ENCODE data around the gene MS4A4A.
"Not testable (repeated sequence)": the region's sequence is repeated elsewhere in the genome, so short reads cannot be mapped to it uniquely, and the experiment has no call there.

Gene MS4A4A

GRCh38 chr11:60301178-60301577 is 20.7 kb downstream of the MS4A4A start:
- no peaks in the 10 kb centered on the region for H3K79me2 ChIP-seq
- H3K36me3 ChIP-seq (ENCODE audit: control insufficient read depth, insufficient read depth, low read length), result no peaks in the 10 kb centered on the region
- no peak for TF ChIP-seq CTCF (IDR thresholded peaks at IDR 0.05)
- H2AFZ ChIP-seq, result no peak overlapping the region
- H3K4me1 ChIP-seq, result no peaks in the 10 kb centered on the region
- no peak overlapping the region for H3K9ac ChIP-seq
- H3K27me3 ChIP-seq (ENCODE audit: control insufficient read depth, insufficient read depth, low read length), result no peaks in the 10 kb centered on the region
- no peak overlapping the region for H3K27ac ChIP-seq
- no peaks in the 10 kb centered on the region for H3K9me3 ChIP-seq (ENCODE audit: control insufficient read depth, low read length)
- H3K4me3 ChIP-seq (ENCODE audit: low read depth, low read length), result no peak overlapping the region
- no peak overlapping the region for H3K4me2 ChIP-seq (ENCODE audit: low read length)

- H3K4me3 ChIP-seq (ENCODE audit: low read depth, low read length); H3K36me3 ChIP-seq (ENCODE audit: control insufficient read depth, insufficient read depth, low read length); H3K27ac ChIP-seq; H3K9me3 ChIP-seq (ENCODE audit: control insufficient read depth, low read length); H2AFZ ChIP-seq; H3K9ac ChIP-seq; H3K79me2 ChIP-seq; H3K4me1 ChIP-seq; H3K27me3 ChIP-seq (ENCODE audit: control insufficient read depth, insufficient read depth, low read length); H3K4me2 ChIP-seq (ENCODE audit: low read length): not testable (repeated sequence)
Measured at GRCh38 chr11:60301884-60302283, 21.4 kb downstream of the MS4A4A start.

- no peak overlapping the region for H3K9ac ChIP-seq
- no peak for TF ChIP-seq CTCF (IDR thresholded peaks at IDR 0.05)
- no peak overlapping the region for H3K4me3 ChIP-seq (ENCODE audit: low read depth, low read length)
- H3K27ac ChIP-seq, result no peak overlapping the region
- no peaks in the 10 kb centered on the region for H3K27me3 ChIP-seq (ENCODE audit: control insufficient read depth, insufficient read depth, low read length)
- H3K4me2 ChIP-seq (ENCODE audit: low read length), result no peak overlapping the region
- no peaks in the 10 kb centered on the region for H3K9me3 ChIP-seq (ENCODE audit: control insufficient read depth, low read length)
- no peaks in the 10 kb centered on the region for H3K36me3 ChIP-seq (ENCODE audit: control insufficient read depth, insufficient read depth, low read length)
- H3K4me1 ChIP-seq, result no peaks in the 10 kb centered on the region
- H3K79me2 ChIP-seq, result no peaks in the 10 kb centered on the region
- H2AFZ ChIP-seq, result no peak overlapping the region
Measured at GRCh38 chr11:60303661-60304060, 23.2 kb downstream of the MS4A4A start.

- Histone ChIP-seq H3K9ac (no peak overlapping the region), H2AFZ (no peak overlapping the region), H3K9me3 (ENCODE audit: control insufficient read depth, low read length) (no peaks in the 10 kb centered on the region), H3K27ac (no peak overlapping the region), H3K4me1 (no peaks in the 10 kb centered on the region), H3K4me2 (ENCODE audit: low read length) (no peak overlapping the region), H3K79me2 (no peaks in the 10 kb centered on the region), H3K27me3 (ENCODE audit: control insufficient read depth, insufficient read depth, low read length) (no peaks in the 10 kb centered on the region), H3K36me3 (ENCODE audit: control insufficient read depth, insufficient read depth, low read length) (no peaks in the 10 kb centered on the region), H3K4me3 (ENCODE audit: low read depth, low read length) (no peak overlapping the region)
- TF ChIP-seq CTCF (IDR thresholded peaks at IDR 0.05), result no peak
Measured at GRCh38 chr11:60305906-60306619, 25.6 kb downstream of the MS4A4A start.

GRCh38 chr11:60307507-60308195 is 27.2 kb downstream of the MS4A4A start:
- Histone ChIP-seq H3K36me3 (ENCODE audit: control insufficient read depth, insufficient read depth, low read length) (no peaks in the 10 kb centered on the region), H3K4me2 (ENCODE audit: low read length) (no peak overlapping the region), H3K4me3 (ENCODE audit: low read depth, low read length) (no peak overlapping the region), H3K4me1 (no peaks in the 10 kb centered on the region), H2AFZ (no peak overlapping the region), H3K27me3 (ENCODE audit: control insufficient read depth, insufficient read depth, low read length) (no peaks in the 10 kb centered on the region), H3K9ac (no peak overlapping the region), H3K79me2 (no peaks in the 10 kb centered on the region), H3K9me3 (ENCODE audit: control insufficient read depth, low read length) (no peaks in the 10 kb centered on the region), H3K27ac (no peak overlapping the region)
- no peak for TF ChIP-seq CTCF (IDR thresholded peaks at IDR 0.05)
